DND-41 (cell line): ENCODE measurements around the gene DHX30.
"Not testable (repeated sequence)": the region's sequence is repeated elsewhere in the genome, so short reads cannot be mapped to it uniquely, and the experiment has no call there.

Experiments used
- ATAC-seq: fragments of 200-7000 bp; cut with Tn5 transposase; 3 replicates; pipeline ENCODE4 v1.9.1; 2021; ENCODE audit warnings: low read depth; ENCODE audit not compliant: insufficient read depth
- DNase-seq: peaks from one replicate; pipeline ENCODE4 v3.0.0-alpha.2; 2020
- H2AFZ ChIP-seq: 2 replicates; pipeline ENCODE4 v1.6.0; 2012; ENCODE audit warnings: low read depth, low read length
- H3K27ac ChIP-seq: 2 replicates; pipeline ENCODE4 v1.5.1; 2012; ENCODE audit warnings: low read length, inconsistent platforms
- H3K27me3 ChIP-seq: fragments of 200-600 bp; sonication (generic); 2 replicates; pipeline ENCODE4 v1.6.0; 2012; ENCODE audit warnings: low read length, mild to moderate bottlenecking, inconsistent platforms; ENCODE audit not compliant: insufficient read depth, poor library complexity
- H3K36me3 ChIP-seq: 2 replicates; pipeline ENCODE4 v1.5.1; 2012; ENCODE audit warnings: low read length, inconsistent platforms; ENCODE audit not compliant: insufficient read depth
- H3K4me1 ChIP-seq: 2 replicates; pipeline ENCODE4 v1.5.1; 2012; ENCODE audit warnings: mild to moderate bottlenecking, low read length; ENCODE audit not compliant: insufficient read depth
- H3K4me2 ChIP-seq: 2 replicates; pipeline ENCODE4 v1.6.0; 2012; ENCODE audit warnings: mild to moderate bottlenecking, moderate library complexity, low read length, inconsistent platforms; ENCODE audit not compliant: insufficient read depth
- H3K4me3 ChIP-seq, 2 experiments: fragments of 200-600 bp in 1 of 2; shearing (Covaris generic) in 1 of 2; 2 replicates each; pipeline ENCODE4 v1.5.1; 2012 to 2016; ENCODE audit warnings: inconsistent platforms in 2 of 2, low read length in 2 of 2, mild to moderate bottlenecking in 2 of 2, low read depth in 1 of 2, moderate library complexity in 1 of 2
- H3K79me2 ChIP-seq: 2 replicates; pipeline ENCODE4 v1.6.0; 2012; ENCODE audit warnings: low read length, inconsistent platforms; ENCODE audit not compliant: insufficient read depth
- H3K9ac ChIP-seq: 2 replicates; pipeline ENCODE4 v1.6.0; 2012; ENCODE audit warnings: low read depth, mild to moderate bottlenecking, inconsistent platforms, low read length, moderate library complexity
- H3K9me3 ChIP-seq: 2 replicates; pipeline ENCODE4 v1.5.1; 2012; ENCODE audit warnings: low read length, moderate library complexity, mild to moderate bottlenecking, inconsistent platforms; ENCODE audit not compliant: insufficient read depth, severe bottlenecking
- H4K20me1 ChIP-seq: 2 replicates; pipeline ENCODE4 v1.6.0; 2012; ENCODE audit warnings: low read length; ENCODE audit not compliant: insufficient read depth
- CTCF ChIP-seq: IDR thresholded peaks from 2 replicates; pipeline ENCODE4 v1.5.1; 2012; ENCODE audit warnings: borderline replicate concordance, low read length, moderate library complexity, mild to moderate bottlenecking; ENCODE audit not compliant: poor library complexity, severe bottlenecking; ENCODE audit errors: extremely low read depth
- EZH2 ChIP-seq: IDR thresholded peaks from 3 replicates; pipeline ENCODE4 v1.6.1; 2012; ENCODE audit warnings: borderline replicate concordance, low read depth, mild to moderate bottlenecking, moderate library complexity, low read length, inconsistent platforms; ENCODE audit not compliant: severe bottlenecking

The DHX30 gene

GRCh38 chr3:47817609-47818008, 14.7 kb downstream of the DHX30 start:
- Histone ChIP-seq H3K9me3 (no peaks in the 10 kb centered on the region), H3K9ac (no peak overlapping the region), H3K4me1 (no peaks in the 10 kb centered on the region), H3K4me3 (no peak overlapping the region), H4K20me1 (no peaks in the 10 kb centered on the region; the same call in 1 of the 2 replicates), H3K27me3 (no peaks in the 10 kb centered on the region), H3K27ac (no peak overlapping the region), H3K4me2 (no peak overlapping the region), H3K36me3 (peaks cover 83% of the 10 kb centered on the region), H3K79me2 (no peaks in the 10 kb centered on the region), H2AFZ (no peak overlapping the region)
- DNase-seq (no peak), ATAC-seq (no peak; the same call in 2 of the 3 replicates)
- TF ChIP-seq EZH2 (no peak), CTCF (no peak)

GRCh38 chr3:47824541-47825473, 21.9 kb downstream of the DHX30 start:
- Histone ChIP-seq H3K9ac (peak overlapping the region; percentile 92), H2AFZ (peak overlapping the region; percentile 79), H3K27ac (peak overlapping the region; percentile 76), H4K20me1 (peaks cover 21% of the 10 kb centered on the region), H3K9me3 (no peaks in the 10 kb centered on the region), H3K4me1 (peaks cover 35% of the 10 kb centered on the region), H3K79me2 (peaks cover 51% of the 10 kb centered on the region), H3K36me3 (peaks cover 58% of the 10 kb centered on the region), H3K4me2 (peak overlapping the region; percentile 77), H3K27me3 (no peaks in the 10 kb centered on the region), H3K4me3 (peak overlapping the region; percentile 52 to 76)
- TF ChIP-seq CTCF = peak; percentile 93
- TF ChIP-seq EZH2 = no peak
- ATAC-seq = peak; percentile 99
- peak; percentile 81 for DNase-seq

- peaks cover 56% of the 10 kb centered on the region for H3K36me3 ChIP-seq
- peak overlapping the region; percentile 79 for H2AFZ ChIP-seq
- no peak for ATAC-seq
- peak overlapping the region; percentile 76 for H3K27ac ChIP-seq
- peak overlapping the region; percentile 52 to 76; a peak in 3 of 4 replicates for H3K4me3 ChIP-seq
- no peaks in the 10 kb centered on the region for H3K27me3 ChIP-seq
- H3K9me3 ChIP-seq = no peaks in the 10 kb centered on the region
- H3K4me1 ChIP-seq = peaks cover 35% of the 10 kb centered on the region
- DNase-seq = peak; percentile 32
- H3K79me2 ChIP-seq = peaks cover 53% of the 10 kb centered on the region
- H3K9ac ChIP-seq = peak overlapping the region; percentile 92
- H4K20me1 ChIP-seq = peaks cover 21% of the 10 kb centered on the region
- H3K4me2 ChIP-seq = peak overlapping the region; percentile 77
- TF ChIP-seq EZH2 (no peak), CTCF (no peak)
Measured at GRCh38 chr3:47825590-47825989, 22.7 kb downstream of the DHX30 start.

- not testable (repeated sequence) for H3K4me3 ChIP-seq, DNase-seq, H2AFZ ChIP-seq, H3K9me3 ChIP-seq, H3K27ac ChIP-seq, H3K9ac ChIP-seq, ATAC-seq, H3K4me2 ChIP-seq, H3K27me3 ChIP-seq
- peaks cover 26% of the 10 kb centered on the region for H3K4me1 ChIP-seq
- peaks cover 25% of the 10 kb centered on the region for H4K20me1 ChIP-seq
- peaks cover 82% of the 10 kb centered on the region for H3K36me3 ChIP-seq
- H3K79me2 ChIP-seq = peaks cover 53% of the 10 kb centered on the region
Measured at GRCh38 chr3:47829482-47829881, 26.5 kb downstream of the DHX30 start.
